ENCODE data around the gene METAP1D.

The METAP1D gene

GRCh38 chr2:172093416-172094293 is 93.9 kb downstream of the METAP1D start:
- no peak for DNase-seq

- no peak for DNase-seq
Measured at GRCh38 chr2:172094294-172095145, 94.8 kb downstream of the METAP1D start.

- no peak for DNase-seq
Measured at GRCh38 chr2:172095146-172095904, 95.6 kb downstream of the METAP1D start.

GRCh38 chr2:172095905-172096625 is 96.3 kb downstream of the METAP1D start:
- DNase-seq, result no peak

- peak; percentile 24 for DNase-seq
Measured at GRCh38 chr2:172096626-172097547, 97.1 kb downstream of the METAP1D start.

GRCh38 chr2:172097557-172098131 is 97.9 kb downstream of the METAP1D start:
- DNase-seq, result no peak

GRCh38 chr2:172098287-172098649 is 98.5 kb downstream of the METAP1D start:
- DNase-seq, result no peak

GRCh38 chr2:172098650-172099471 is 99.1 kb downstream of the METAP1D start:
- no peak for DNase-seq

- no peak for DNase-seq
Measured at GRCh38 chr2:172099472-172100079, 99.8 kb downstream of the METAP1D start.

- no peak for DNase-seq
Measured at GRCh38 chr2:172100080-172100934, 100.6 kb downstream of the METAP1D start.

GRCh38 chr2:172100935-172101820 is 101.4 kb downstream of the METAP1D start:
- no peak for DNase-seq

- DNase-seq, result peak; percentile 39
Measured at GRCh38 chr2:172101821-172102390, 102.2 kb downstream of the METAP1D start.

- peak; percentile 89 for DNase-seq
Measured at GRCh38 chr2:172102391-172103359, 102.9 kb downstream of the METAP1D start, which contains the start of gene DLX2. DLX2 (minus strand) TSS chr2:172102900; CDS start chr2:172102538, 362 bp downstream.

- peak; percentile 70 for DNase-seq
Measured at GRCh38 chr2:172103471-172104272, 103.9 kb downstream of the METAP1D start.
